Islet of Langerhans (tissue), 1 donor: ENCODE data around the gene PLXDC1.

ENCODE experiments used
- FAIRE-seq: peaks from one replicate; lab custom pipeline; 2011; peaks lifted over from hg19 to GRCh38; lab: Jason Lieb, UNC

Gene PLXDC1

DNA sequence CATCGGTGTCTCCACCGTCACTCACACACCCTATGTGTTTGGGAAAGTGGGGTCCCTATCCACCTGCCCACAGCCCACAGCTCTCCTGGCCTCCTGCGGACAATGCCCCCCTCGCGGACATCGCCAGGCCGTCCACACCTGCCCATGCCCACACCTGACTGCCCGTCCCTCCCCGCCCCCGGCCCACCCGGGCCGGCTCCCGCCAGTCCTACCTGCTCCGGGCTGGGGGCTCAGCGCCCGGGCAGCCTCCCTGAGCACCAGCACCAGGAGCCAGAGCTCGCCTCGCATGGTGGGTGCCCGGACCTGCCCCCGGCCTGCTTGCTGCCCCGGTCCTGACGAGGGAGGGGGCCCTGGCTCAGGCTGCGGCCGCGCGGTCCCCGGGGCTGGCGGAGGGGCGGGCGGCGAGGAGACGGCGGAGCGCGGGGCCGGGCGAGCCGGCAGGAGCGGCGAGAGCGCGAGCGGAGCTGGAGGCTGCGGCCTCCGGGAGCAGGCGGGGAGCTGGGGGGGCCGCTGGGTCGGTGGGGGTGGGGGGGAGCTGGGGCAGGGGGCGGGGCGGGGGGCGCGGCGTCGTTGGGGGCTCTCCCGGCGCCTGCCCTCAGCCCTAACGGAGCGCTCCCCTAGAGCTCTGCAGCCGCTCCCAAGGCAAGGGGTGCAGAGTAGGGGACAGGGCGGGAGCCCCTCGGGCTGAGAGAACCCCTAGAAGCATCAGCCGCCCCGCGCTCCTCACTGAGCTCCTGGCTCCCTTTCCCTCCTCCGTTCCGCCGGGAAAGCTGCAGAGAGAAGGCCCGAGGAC lies at the start of gene PLXDC1:
Gene PLXDC1, minus strand, starts transcription at position 488 of the 793 bp plus-strand sequence. Its CDS starts 200 bp downstream, at position 288.
- no peak for FAIRE-seq

- no peak for FAIRE-seq
These were observed 49.6 kb upstream of the PLXDC1 start for GRCh38 chr17:39200957-39201510.

DNA sequence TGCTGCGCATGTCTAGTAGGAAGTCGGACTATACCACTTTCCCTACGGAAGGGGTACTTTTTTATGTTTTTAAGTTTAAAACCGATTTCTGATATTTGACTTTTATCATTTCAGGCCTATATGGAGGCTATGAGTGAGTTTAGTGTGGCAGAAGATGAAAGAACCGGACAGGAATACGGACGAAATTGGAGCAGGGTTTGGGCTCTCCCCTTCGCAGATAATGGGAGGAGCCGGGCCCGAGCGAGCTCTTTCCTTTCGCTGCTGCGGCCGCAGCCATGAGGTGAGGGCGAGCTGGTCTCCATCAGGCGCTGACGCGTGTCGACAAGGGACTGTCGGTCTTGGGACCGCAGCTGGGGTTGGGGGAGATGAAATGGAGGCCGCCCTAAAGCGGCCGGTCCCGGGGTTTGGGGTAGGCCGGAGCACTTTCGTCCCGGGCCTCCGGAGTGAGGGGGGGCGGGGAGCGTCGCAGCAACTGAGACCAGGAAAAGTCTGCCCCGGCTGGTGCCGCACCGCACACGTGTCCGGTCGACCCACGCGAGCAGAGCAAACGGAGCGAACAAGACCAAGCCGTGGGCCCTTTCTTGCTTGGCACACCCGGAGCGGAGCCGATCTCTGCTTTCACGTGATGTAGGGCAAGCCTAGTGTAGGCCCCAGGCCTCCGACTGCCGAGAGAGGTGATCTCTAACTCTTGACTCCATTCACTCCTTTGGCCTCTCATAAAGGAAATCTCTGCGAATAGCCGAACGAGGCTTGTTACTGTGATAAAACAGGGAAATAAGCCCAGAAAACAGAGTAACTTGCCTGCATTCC lies 48.8 kb upstream of the PLXDC1 start, which contains the start of gene RPL19:
Gene RPL19, plus strand, starts transcription at position 214 of the 810 bp plus-strand sequence. Its CDS starts 62 bp downstream, at position 276.
- peak; percentile 90 for FAIRE-seq

- FAIRE-seq, result no peak
These were observed 48.3 kb upstream of the PLXDC1 start for GRCh38 chr17:39199820-39200069.

DNA sequence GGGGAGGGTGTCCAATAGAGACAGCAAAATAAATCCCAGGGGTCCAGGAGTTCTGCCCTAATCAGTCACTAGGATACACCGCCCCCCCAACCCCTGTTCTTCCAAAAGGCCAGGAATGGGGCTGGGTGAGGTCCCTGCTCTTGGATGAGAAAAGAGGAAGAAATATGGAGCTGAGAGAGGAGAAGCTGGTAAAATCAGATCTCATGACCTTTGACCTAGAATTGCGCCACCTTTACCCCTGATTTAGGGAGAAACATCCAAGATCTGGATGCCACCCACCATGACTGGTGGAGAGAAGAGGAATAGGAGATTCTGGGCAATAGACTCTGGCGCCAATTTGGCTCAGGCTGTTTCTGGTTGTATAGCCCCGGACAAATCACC lies 46.7 kb upstream of the PLXDC1 start:
- no peak for FAIRE-seq

DNA sequence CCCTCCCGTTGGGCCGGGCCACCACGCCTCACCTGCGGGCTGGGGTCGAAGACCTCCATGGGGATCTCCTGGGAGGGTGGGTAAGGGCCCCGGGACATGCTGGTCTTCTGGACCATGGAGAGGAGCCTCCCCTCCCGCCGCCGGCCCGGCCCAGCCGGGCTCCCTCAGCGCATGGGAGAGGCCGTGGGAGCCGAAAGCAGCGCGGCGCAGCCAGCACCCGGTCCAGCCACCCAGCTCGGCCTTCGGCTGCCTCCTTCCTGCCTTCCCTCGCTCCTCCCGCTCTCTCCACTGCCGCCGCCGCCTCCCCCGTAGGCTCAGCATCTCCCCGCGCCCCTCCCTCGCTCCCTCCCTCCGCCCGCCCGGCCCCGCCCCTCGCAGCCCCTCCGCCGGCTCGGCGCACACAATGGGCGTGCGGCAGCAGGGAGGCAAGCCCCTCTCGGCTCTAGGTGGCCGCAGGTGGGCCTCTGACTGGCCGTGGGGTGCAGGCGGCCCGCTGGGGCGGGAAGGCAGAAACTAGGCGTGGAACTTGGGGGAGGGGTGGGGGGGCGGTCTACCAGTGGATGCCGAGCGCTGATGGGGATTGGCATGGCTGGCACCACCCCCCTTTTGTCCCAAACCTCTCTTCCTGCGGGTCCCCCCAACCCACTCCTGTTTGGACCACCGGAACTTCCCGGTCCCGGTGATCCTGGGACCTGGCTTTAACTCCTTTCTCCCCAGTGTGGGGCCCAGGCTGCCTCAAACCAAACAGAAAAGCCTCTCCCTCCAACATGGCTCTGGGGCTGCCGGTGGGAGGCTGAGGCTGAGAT lies 46.1 kb upstream of the PLXDC1 start, which contains the start of gene CACNB1:
Gene CACNB1, minus strand, starts transcription at position 290 of the 806 bp plus-strand sequence. Its CDS starts 174 bp downstream, at position 116.
- no peak for FAIRE-seq

DNA sequence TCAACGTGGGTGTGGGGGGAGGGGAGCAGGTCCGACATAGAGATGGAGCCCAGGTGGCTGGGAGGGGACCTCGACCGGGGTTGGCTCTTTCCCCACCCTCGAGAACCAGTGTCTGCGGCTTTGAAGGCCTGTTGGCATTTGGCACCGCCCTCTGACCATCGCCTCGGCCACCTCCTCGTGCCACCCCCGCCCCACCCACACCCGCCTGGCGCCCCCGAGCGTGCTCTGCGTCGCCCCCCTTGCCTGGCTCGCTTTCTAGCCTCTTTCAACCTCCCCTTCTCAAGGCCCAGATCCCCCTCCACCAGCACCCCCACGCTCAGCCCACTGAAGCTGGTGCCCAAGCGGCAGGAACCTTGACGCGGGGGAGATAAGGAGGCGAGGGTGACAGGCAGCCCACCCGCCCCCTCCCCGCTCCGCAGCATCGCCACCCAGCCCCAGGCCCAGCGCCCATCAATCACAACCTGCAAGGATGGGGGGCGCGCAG lies 45.4 kb upstream of the PLXDC1 start:
- FAIRE-seq, result no peak

DNA sequence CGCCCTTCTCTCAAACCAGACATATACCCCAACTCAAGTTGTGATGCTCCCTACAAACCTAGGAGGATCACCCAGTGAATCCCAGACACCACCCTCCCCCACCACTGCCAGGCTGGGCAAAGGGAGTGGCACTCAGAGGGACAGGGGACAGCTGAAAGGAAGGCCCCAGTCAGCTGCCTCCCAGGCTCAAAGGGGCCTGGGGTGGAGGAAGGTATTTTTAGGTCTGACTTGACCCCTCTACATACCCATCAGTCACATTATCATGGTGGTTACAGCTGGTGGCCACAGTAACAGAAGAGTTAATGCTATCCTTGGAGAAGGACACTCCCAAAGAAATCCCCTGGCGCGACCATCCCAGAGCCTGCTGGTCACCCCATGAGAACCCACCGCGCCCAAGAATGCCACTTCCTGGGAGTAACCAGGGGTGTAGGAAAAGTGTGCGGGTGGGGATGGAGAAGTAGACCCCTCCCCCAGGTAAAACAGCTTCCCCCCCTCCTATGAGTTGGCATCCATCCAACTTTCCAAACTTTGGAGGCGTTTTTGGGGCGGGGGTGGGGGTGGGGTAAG lies 44.9 kb upstream of the PLXDC1 start:
- FAIRE-seq, result no peak

DNA sequence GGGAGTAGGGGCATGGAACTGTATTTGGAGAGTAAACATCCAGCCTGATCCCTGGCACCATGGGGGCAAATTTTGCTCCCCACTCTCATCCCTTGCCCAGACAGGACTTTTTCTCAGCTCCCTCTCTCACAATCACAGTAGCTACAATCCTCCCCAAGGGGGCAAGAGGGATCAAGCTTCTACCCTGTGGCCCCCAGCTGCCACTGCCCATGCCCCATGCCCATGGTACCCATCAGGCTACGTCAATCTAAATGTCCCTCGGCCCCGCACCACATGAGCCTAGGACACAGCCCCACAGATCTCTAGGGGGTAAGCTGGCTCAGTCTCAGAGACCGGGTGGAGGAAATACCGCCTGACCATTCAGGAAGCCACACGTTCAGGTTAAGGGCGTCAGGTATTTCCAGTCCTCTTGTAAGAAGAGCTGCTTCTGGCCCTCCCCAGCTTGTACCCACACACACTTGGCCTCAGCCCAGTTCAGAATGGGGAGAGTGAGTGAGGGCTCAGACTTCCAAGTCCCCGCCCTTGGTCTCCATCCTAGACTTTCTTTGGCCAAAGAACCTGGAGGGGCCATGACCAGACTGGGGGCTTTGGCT lies 44.2 kb upstream of the PLXDC1 start:
- FAIRE-seq, result no peak

DNA sequence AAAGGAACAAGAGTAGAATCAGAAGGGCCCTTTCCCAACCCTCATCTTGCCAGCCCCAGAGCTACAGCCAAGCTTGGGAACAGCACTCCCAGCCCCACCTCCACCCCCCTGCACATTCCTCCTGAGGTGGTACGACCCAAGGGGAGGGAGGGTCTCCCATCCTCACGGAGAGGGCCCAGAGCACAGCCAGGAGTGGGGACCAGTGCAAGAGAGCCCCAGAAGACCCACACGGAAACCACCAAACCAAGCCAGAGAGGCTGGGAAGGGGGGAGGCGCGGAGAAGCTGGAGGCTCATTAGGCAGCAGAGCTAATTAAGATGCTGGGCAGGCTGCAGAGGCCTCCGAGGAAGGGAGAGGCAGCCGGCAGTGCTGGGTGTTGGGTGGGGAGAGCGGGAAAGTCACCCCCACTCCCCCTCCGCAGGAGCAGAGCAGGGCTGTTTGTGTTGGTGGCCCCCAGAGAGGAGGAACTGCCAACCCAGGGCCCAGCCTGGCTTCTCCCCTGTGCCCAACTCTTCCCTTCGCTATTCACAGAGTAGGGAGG lies 43.6 kb upstream of the PLXDC1 start:
- no peak for FAIRE-seq

GRCh38 chr17:39194089-39194984 lies 42.9 kb upstream of the PLXDC1 start:
- FAIRE-seq, result no peak

DNA sequence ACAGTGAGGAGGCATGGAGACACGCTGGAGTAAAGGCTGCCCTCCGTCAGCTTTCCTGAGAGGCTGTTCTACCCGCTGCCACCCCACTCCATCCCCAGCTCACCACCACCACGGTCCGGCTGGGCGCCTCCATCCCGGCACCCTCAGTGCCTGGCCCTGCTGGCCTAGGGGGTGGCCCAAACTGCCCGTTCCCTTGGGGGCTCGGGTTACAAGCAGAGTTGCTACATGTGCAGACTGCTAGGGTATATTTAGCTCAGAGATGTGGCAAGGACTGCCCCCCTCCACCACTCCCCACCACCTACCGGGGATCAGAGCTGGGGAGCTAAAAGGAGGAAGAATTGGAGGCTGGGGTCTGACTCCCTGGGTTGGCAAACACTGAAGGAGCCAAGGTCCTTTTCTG lies 41.9 kb upstream of the PLXDC1 start:
- no peak for FAIRE-seq

DNA sequence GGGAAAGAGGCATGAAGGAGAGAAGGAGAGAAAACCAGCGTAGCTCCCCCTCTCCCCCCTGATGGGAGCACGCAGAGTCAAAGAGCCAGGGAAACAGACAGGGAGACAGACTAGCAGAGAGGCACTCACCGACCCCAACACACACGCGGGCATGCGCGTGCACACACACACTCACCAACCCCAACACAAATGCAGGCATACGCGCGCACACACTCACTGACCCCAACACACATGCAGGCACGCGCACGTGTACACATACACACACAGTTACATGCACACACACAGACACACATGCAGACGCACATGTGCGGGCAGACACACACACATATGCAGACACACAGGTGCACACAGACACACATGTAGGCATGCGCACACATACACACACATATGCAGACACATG lies 41.5 kb upstream of the PLXDC1 start:
- no peak for FAIRE-seq

DNA sequence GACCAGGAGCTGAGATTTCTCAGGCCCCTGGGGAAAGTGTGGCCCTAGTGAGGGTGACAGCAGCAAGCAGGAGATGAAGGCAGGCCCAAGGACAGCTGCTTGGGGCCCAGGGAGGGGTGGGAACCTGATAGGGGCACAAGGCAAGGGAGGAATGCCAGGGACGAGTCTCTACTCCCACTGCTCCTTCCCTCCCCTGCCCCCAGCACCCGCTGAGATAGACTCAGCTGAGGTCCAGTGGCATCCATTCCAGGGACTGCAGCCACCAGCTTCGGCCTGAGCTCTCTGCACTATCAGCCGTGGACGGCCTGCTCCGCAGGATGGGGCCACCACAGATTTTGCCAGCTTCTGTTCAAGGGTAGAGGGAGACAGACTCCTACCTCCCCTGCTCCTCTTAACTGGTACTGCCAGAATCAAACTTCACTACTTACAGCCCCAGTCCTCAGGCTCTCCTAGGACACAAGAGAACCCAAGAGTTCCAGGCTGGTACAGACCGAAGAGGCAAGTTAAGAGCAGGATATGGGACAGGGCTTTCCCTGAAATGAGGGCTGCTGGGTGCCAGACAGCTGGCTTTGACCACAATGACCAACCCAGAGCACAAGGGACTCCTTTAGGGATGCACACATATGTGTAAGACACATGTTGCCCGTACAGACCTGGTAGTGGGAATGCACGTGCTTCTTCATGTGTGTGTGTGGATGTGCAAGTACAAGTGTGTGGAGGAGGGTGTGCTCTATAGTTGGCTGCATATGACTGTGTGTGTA lies 40.5 kb upstream of the PLXDC1 start:
- no peak for FAIRE-seq

GRCh38 chr17:39187152-39187830 lies 35.9 kb upstream of the PLXDC1 start:
- no peak for FAIRE-seq

DNA sequence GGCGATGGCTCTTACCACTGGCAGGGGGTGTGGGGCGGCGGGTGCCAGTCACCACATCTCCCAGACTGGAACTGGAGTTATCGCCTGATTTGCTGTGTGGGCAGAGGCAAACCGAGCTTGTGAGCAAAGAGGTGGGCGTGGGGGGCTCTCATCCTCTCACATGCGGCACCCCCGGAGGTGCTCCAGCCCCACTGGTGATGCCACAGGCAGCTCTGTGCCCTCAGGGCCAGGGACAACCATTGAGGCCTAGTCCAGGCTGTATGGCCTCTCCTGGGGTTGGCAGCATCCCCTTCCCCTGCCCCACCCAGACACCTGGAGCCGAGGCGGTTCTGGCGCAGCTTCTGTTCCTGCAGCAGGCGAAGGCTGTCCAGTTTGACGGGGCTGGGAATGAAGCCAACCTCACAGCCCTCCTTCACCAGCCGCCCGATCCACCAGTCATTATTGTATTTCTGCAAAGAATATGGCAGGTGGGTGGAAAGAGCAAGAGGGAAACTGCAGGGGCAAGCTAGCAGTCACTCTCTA lies 35.1 kb upstream of the PLXDC1 start:
- no peak for FAIRE-seq

GRCh38 chr17:39183720-39184119 lies 32.3 kb upstream of the PLXDC1 start:
- no peak for FAIRE-seq

- FAIRE-seq, result no peak
These were observed 31.6 kb upstream of the PLXDC1 start for GRCh38 chr17:39183045-39183444.

GRCh38 chr17:39181303-39181702 lies 29.9 kb upstream of the PLXDC1 start:
- FAIRE-seq, result no peak
